ENCODE data around the gene TOP2B.

GRCh38 chr3:25711090-25711489, 46.4 kb upstream of the TOP2B start:
- TF ChIP-seq CTCF (optimal IDR thresholded peaks at IDR 0.05 in 1 of 3, IDR thresholded peaks at IDR 0.05 in 1 of 3, conservative IDR thresholded peaks at IDR 0.05 in 1 of 3; ENCODE audit: extremely low read depth in 1 of 3, insufficient read depth in 2 of 3, low read length in 3 of 3) (no peak), EZH2 (IDR thresholded peaks at IDR 0.05; ENCODE audit: low read length) (no peak)
